Measurements from ENCODE around the gene DUS2.

- TF ChIP-seq CTCF (IDR thresholded peaks at IDR 0.05) (no peak), POLR2AphosphoS5 (IDR thresholded peaks at IDR 0.05) (no peak), POLR2A (IDR thresholded peaks at IDR 0.05) (no peak)
Observed at GRCh38 chr16:68022278-68022727, 781 bp upstream of the DUS2 start.
